ENCODE data around the gene ADCY2.

GRCh38 chr5:7844901-7845300 is 449.0 kb downstream of the ADCY2 start:
- TF ChIP-seq POLR2A (IDR thresholded peaks at IDR 0.05), result no peak
- TF ChIP-seq CTCF (IDR thresholded peaks at IDR 0.05), result no peak

Data from right lobe of liver (tissue), 4 donors.